Activated CD4-positive, CD25-positive, alpha-beta regulatory T cell treated with anti-CD3 and anti-CD28 coated beads, Interleukin-2, amount 50 U/mL, for 16 hours (primary cell): ENCODE data around the gene GTPBP6.

Experiments used
- DNase-seq: peaks from one replicate; pipeline ENCODE4 v3.0.0-alpha.2; 2020; ENCODE audit warnings: low read depth, low spot score

The GTPBP6 gene, protein sequence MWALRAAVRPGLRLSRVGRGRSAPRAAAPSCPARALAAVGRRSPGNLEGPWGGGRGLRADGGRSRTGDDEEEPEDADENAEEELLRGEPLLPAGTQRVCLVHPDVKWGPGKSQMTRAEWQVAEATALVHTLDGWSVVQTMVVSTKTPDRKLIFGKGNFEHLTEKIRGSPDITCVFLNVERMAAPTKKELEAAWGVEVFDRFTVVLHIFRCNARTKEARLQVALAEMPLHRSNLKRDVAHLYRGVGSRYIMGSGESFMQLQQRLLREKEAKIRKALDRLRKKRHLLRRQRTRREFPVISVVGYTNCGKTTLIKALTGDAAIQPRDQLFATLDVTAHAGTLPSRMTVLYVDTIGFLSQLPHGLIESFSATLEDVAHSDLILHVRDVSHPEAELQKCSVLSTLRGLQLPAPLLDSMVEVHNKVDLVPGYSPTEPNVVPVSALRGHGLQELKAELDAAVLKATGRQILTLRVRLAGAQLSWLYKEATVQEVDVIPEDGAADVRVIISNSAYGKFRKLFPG

DNA sequence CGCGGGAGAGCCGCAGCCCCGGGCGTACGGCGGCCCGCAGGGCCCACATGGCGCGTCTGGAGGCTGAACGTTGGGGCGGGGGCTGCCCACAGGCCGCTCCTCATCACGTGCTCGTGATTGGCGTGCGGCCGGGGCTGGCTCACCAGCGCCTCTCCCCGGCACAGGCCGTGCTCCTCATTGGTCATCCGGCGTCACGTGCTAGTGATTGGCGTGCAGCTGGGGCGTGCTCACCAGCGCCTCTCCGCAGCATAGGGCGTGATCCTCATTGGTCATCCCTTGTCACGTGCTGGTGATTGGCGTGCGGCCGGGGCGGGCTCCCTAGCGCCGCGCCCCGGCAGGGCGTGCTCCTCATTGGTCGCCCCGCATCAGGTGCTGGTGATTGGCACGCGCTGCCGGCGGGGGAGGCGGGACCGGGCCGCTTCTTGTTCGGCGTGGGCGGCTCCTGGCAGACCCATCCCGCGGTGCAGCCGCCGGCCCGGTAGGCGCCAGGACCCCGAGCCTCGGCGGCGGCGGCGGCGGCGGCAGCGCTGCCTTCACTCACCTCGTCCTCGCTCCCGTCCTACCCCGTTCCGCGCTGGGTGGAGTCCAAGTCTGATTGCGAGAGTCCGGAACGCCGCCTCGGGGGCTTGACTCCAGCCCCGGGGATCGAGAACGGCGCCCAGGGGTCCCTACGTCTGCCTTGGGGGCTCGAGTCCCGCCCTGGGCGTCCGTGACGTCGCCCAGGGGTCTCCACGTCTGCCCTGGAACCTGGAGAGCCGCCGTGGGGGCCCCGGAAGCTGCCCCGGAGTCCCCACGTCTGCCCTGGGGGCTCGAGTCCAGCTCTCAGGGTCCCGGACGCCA is at the start of gene GTPBP6:
TSS of gene GTPBP6 (minus strand) at position 58 of the 840 bp plus-strand sequence. CDS start at position 49, 9 bp downstream.
- DNase-seq: peak; percentile 99

- no peak for DNase-seq
Measured at GRCh38 chrX:367866-368265, 49.3 kb upstream of the GTPBP6 start.

DNA sequence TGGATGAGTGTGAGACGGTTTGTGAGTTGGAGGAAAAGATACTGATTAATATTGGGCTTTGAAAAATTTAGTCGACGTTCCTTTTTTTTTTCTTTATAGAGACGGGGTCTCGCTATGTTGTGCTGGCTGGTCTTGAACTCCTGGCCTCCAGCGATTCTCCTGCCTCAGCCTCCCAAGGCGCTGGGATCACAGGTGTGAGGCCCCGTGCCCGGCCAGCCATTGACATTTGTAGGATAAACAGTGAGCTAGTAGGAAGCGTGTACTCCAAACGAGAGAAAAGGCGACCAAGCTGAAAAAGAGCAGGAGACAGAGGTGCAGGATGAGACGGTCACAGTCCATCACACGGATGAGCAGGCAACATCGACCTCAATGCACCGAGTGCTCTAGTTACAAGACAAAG is 48.8 kb upstream of the GTPBP6 start:
- no peak for DNase-seq

DNA sequence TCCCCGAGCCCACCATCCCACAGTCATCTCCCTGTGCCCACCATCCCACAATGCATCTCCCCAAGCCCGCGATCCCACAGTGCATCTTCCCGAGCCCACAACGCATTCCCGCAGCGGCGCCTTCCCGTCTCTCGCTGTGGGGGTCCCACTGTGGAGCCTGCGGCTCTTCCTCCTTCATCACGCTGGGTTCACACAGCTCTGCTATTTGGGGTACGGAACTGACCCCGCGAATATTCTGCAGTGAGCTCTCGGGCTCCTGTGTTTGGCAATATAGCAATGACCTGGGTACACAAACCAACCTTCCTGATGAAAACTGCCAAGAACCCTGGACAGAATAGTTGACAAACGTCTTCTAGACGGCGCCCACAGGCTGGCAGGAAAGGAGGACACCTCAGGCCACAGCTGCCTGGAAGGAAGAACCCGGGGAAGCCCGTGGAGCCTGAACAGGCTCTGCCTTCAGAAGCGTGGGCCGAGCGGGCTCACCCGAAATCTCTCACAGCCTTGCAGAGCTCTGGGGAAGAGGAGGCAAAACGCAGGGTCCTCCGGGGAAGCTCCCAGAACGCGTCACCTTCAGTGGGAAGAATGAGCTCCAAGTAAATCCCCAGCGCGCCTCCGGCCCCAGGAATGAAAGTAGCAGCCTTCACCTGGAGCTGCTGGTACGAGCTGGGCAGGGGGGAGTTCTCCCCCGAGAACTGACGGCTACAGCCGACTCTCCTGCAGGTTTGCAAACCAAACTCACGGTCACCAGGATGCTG is 45.2 kb upstream of the GTPBP6 start:
- DNase-seq: no peak

GRCh38 chrX:362937-363620 is 44.5 kb upstream of the GTPBP6 start:
- DNase-seq: no peak

GRCh38 chrX:362351-362750 is 43.8 kb upstream of the GTPBP6 start:
- DNase-seq: no peak

GRCh38 chrX:361231-362145 is 42.9 kb upstream of the GTPBP6 start:
- no peak for DNase-seq

- no peak for DNase-seq
Measured at GRCh38 chrX:360496-361150, 42.0 kb upstream of the GTPBP6 start.

DNA sequence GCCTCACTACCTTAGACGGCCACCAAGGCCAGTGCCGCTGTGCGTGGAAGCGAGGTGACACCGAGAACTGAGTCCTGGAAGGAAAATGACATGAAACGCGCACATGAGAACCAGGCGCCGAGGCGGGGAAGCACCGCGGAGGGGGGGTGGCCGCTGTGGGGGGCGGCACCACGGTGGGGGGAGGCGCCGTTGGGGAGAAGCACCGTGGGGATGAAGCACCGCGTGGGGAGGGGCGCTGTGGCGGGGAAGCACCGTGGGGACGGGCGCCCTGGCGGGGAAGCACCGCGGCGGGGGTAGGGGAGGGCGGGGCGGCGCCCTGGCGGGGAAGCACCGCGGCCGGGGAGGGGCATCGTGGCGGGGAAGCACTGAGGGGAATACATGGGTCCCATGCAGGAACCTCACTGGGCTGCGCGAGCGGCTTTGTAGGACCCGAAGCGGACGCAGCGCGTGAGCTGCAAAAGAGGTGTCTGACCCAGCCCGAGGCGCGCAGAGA is 40.1 kb upstream of the GTPBP6 start:
- no peak for DNase-seq

DNA sequence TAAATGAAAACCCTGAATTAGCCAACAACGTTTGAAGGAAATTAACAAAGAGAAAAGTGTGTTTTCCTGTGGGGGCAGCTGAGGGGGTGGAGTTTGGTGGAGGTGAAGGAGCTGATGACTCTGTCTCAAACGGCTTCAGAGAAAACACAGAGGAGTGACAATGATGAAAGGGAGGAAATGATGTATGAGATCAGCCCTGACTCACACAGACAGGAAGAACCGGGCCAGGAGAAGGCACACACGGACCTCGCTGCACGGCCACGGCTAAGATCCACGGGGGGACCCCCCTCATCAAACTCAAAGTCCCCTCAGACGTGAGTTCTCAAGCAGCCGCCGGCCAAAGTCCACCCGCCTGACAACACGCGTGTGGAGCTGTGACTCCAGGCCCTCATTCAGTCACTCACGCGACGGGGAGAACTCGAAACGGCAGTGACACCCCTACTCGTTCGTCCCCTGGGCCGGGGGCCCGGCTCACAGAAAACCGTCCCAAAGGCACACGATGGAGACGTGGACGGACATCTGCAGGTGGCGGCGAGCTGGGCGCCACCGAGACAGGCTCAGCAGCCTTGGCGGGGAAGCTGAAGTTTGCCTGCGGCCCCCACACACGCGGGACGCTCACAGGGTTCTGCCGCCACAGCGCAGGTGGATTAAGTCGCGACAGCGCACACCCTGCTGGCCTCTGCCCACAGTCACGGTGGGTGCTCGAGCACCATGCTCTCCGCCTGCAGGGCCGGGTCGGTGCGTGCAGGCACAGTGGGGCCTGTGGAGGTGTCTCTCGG is 39.3 kb upstream of the GTPBP6 start:
- peak; percentile 10 for DNase-seq

GRCh38 chrX:357035-357692 is 38.6 kb upstream of the GTPBP6 start:
- DNase-seq: no peak

- no peak for DNase-seq
Measured at GRCh38 chrX:356385-357034, 37.9 kb upstream of the GTPBP6 start.

DNA sequence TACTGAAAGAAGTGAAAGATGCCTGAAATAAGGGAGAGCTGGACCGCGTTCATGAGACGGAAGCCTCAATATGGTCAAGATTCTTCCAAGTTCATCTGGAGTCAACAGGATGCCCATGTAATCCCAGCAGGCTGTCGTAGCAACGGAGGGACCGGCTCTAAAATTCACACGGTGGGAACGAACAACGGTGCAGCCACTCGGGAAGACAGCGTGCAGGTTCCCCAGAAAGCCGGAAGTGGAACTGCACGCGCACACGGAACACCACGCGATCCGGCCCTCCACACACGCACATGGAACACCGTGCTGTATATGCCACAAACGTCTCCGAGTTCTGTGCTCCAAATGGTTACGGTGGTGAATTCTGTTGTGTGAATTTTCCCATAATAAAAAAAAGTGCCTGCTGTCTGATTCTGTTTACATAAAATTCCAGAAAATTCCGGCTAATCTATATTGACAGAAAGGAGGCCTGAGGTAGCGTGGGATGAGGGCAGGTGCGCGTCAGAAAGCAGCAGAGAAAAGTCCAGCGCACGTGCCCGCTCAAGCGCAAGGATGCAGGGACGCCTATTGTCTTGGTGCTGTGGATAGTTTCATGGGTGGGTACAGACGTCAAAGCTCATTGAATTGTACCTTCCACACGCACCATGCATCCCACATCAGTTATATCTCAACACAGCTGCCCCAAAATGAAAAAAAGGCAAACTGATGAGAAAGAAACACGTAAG is 36.9 kb upstream of the GTPBP6 start:
- no peak for DNase-seq

- no peak for DNase-seq
Measured at GRCh38 chrX:353566-354535, 35.3 kb upstream of the GTPBP6 start.

DNA sequence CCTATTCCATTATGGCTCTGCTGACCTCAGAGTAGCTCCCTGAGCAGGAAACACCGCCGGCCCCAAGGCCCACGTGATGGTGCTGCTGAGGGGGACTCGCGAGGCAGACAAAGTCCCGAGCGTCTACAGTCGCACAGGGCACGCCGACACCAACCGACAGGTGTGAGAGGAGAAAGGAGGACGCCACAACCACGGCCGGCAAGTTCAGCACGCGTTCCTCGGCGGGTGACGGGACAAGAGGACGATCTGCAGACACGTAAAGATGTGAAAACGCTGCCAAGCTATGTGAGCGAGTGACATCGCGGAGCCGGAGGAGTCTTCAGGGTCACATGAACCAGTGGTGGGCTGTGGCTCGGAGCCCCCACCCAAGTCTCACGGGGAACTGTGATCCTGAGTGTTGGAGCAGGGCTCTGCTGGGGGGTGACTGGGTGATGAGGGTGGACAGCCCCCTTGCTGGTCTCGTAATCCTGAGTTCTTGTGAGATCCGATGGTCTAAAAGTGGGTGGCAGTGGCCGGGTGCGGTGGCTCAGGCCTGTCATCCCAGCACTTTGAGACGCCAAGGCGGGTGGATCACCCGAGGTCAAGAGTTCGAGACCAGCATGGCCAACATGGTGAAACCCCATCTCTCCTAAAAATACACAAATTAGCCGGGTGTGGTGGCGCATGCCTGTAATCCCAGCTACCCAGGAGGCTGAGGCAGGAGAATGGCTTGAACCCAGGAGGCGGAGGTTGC is 34.2 kb upstream of the GTPBP6 start:
- no peak for DNase-seq
